AG04450 (cell line): ENCODE results near the gene KHNYN. TPM values are rescaled to one million over a fixed set of nuclear protein-coding genes. Genes with fewer than 3 reads are reported as not detected.

ENCODE experiments used
- CTCF ChIA-PET: fragments of 300-600, 350-600 bp; formaldehyde crosslinking; extraction: SDS; loops from one replicate; lab custom pipeline; 2022; ENCODE audit warnings: antibody characterized with exemption, inconsistent platforms; lab: Charles Lee
- POLR2A ChIA-PET: fragments of 350-600 bp; formaldehyde crosslinking; extraction: SDS; loops from one replicate; lab custom pipeline; 2021; ENCODE audit warnings: antibody characterized with exemption, inconsistent platforms; lab: Yijun Ruan, JAX
- DNase-seq: peaks from one replicate; pipeline ENCODE4 v3.0.0-alpha.2; 2011; ENCODE audit warnings: low read depth, low spot score
- H3K27ac ChIP-seq: one replicate; pipeline ENCODE4 v1.5.1; 2012; ENCODE audit warnings: low read depth, low read length, control low read depth
- H3K27me3 ChIP-seq: one replicate; pipeline ENCODE4 v1.6.0; 2012; ENCODE audit warnings: low read length; ENCODE audit not compliant: control insufficient read depth, insufficient read depth
- H3K4me3 ChIP-seq: 2 replicates; pipeline ENCODE4 v1.5.1; 2011; ENCODE audit warnings: mild to moderate bottlenecking, low read depth, low read length, control low read depth
- H3K9me3 ChIP-seq: 2 replicates; pipeline ENCODE4 v1.5.1; 2012; ENCODE audit warnings: low read length; ENCODE audit not compliant: control insufficient read depth, insufficient read depth
- polyA plus RNA-seq: library from polyadenylated mRNA; depleted of rRNA; stranded (reverse); fragments of >200 nt; gene quantifications from 2 replicates; pipeline ENCODE4 v1.2.3, GENCODE V29; 2011
- TF ChIP-seq, protein P1 (sequence below): IDR thresholded peaks from 2 replicates; pipeline ENCODE4 v1.5.1; 2011; ENCODE audit warnings: low read depth, low read length, control low read depth, inconsistent platforms

KHNYN gene
- polyA plus RNA-seq, 1 experiment = 16.8 TPM

DNA sequence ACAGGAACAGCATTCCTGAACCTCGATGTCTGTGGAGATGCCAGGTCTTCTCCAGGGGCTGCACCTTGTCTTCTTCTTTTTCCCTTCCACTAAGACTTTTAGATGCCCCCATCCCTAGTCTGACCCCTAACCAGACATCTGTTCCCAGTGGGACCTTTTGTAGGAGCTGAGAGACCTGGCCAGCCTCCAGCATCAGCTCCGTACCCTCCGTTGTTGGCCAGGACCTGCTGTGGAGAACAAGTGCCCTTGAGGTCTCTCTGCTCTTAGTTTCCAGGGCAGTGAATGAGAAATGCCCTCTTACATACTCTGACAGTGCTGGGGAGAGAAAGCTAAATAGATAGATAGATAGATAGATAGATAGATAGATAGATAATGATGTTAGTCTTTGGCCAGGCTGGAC lies 29.6 kb downstream of the KHNYN start:
- DNase-seq = no peak
- no peaks in the 10 kb centered on the region for H3K27me3 ChIP-seq
- ChIA-PET CTCF (no interaction called here), POLR2A (no interaction called here)
- no peaks in the 10 kb centered on the region for H3K9me3 ChIP-seq
- no peak overlapping the region for H3K27ac ChIP-seq
- TF ChIP-seq, protein P1, sequence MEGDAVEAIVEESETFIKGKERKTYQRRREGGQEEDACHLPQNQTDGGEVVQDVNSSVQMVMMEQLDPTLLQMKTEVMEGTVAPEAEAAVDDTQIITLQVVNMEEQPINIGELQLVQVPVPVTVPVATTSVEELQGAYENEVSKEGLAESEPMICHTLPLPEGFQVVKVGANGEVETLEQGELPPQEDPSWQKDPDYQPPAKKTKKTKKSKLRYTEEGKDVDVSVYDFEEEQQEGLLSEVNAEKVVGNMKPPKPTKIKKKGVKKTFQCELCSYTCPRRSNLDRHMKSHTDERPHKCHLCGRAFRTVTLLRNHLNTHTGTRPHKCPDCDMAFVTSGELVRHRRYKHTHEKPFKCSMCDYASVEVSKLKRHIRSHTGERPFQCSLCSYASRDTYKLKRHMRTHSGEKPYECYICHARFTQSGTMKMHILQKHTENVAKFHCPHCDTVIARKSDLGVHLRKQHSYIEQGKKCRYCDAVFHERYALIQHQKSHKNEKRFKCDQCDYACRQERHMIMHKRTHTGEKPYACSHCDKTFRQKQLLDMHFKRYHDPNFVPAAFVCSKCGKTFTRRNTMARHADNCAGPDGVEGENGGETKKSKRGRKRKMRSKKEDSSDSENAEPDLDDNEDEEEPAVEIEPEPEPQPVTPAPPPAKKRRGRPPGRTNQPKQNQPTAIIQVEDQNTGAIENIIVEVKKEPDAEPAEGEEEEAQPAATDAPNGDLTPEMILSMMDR = no peak
- H3K4me3 ChIP-seq = no peak overlapping the region

DNA sequence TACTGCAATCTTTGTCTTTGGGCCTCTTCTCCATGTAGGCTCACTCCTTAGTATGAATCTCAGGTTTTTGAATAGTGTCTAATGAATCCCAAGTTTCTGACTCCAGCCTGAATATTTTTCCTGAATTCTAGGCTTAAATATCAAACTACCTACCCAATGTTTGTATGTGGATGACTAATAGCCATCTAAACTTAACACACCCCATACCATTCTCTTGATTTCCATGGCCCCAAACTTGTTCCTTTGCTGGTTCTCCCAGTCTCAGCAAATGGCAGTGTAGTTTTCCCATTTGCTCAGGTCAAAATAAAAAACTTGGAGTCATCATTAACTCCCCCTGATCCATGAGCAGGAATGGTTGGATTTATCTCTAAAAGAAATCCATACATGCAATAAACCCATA lies 31.6 kb downstream of the KHNYN start:
- CTCF ChIA-PET = no interaction called here
- no peak overlapping the region for H3K27ac ChIP-seq
- H3K9me3 ChIP-seq = no peaks in the 10 kb centered on the region
- no peaks in the 10 kb centered on the region for H3K27me3 ChIP-seq
- TF ChIP-seq, protein P1 = no peak
- no peak overlapping the region for H3K4me3 ChIP-seq
- POLR2A ChIA-PET = no interaction called here
- DNase-seq = no peak

DNA sequence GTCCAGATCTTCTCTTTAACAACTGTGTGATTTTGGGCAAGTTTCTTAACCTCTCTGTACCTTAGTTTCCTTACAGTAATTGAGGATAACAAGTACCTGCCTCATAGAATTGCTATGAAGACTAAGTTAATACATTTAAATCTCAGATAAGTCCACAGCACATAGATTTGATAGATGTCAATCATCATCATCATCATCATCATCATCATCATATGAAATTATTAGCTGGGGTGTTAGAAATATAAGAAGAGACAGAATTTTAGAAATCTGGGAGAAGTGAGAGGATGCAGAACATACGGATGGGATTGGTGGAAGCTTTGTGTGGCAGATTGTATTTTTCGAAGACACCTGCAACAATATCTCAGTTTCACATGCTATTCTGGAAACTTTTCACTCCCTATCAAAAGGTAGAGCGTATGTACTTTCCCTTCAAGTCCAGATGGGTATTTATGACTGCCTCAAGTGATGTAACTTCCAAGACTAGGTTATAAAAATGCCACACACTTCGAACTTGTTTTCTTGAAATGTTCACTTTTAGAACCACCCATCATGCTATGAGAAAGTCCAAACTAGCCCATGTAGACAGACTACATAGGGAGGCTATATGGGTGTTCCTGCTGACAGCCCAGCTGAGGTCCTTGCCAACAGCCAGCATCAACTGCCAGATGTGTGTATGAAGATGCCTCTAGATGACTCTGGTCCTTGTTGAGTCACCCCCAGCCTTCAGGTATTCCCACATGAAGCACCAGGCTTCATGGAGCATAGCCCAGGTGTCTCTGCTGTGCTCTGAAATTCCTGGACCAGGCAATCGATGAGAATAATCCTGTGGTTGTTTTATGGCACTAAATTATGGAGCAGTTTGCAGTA lies 33.5 kb downstream of the KHNYN start:
- ChIA-PET CTCF (no interaction called here), POLR2A (no interaction called here)
- H3K9me3 ChIP-seq = no peaks in the 10 kb centered on the region

DNA sequence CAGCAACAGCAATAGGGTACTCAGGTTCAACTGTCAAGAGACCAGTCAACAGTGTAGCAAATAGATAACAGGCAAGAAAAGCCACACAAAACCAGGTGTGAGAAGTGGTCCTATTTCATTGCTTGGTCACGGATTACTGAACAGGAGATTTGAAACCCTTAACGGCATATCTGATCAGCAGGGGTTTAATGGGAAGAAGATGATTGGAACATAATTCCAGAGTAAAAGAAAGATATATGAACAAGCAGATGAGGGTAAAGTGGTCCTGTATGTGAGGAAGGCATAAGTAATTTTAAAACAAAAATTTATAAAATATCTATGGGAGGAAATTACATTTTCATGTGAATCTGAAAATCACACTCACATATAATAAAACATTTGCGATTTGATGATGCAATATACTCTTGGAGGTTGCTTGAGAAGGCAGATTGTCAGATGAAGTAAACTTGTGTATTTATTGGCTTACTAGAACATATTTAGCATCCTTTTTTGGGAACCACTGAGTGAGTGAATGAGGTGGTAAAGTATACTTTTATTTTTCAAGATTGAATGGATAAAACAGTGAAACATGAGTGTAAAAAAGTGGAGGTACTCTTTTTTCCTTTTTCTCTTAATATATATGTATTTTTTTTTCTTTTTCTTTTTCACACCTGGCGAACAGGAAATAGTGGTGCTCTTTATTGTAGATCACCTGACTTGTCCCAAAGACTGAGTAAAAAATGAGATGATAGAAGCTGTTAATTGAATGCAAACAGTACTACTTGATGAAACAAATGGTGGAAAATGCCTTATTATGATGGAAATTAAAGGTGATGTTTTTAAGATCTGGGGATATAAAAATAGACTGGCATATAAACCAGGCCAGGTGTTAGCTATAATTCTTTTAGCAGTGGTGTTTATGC lies 34.4 kb downstream of the KHNYN start:
- Histone ChIP-seq H3K27ac (no peak overlapping the region), H3K4me3 (no peak overlapping the region), H3K27me3 (no peaks in the 10 kb centered on the region), H3K9me3 (no peaks in the 10 kb centered on the region)
- TF ChIP-seq, protein P1 = no peak
- no peak for DNase-seq
- POLR2A ChIA-PET = no interaction called here
- CTCF ChIA-PET = no interaction called here

More for the DNA sequence above, 33.5 kb downstream of the KHNYN start:
- DNase-seq = no peak
- Histone ChIP-seq H3K4me3 (no peak overlapping the region), H3K27ac (no peak overlapping the region), H3K27me3 (no peaks in the 10 kb centered on the region)
- TF ChIP-seq, protein P1 = no peak
